Measurements from ENCODE around the gene KRT40. TPM values are rescaled to one million over a fixed set of nuclear protein-coding genes. Genes with fewer than 3 reads are reported as not detected.

The KRT40 gene
- total and polyA plus RNA-seq, 9 donors = not detected

- intact Hi-C loops (cut with DNase I) = no loop called here
- H3K4me1 ChIP-seq (ENCODE audit: insufficient read depth) = no peaks in the 10 kb centered on the region
- H3K36me3 ChIP-seq = no peaks in the 10 kb centered on the region
- no peak overlapping the region for H3K4me3 ChIP-seq
- TF ChIP-seq CTCF (IDR thresholded peaks at IDR 0.05) (no peak), POLR2A (IDR thresholded peaks at IDR 0.05) (no peak), EP300 (IDR thresholded peaks at IDR 0.05) (no peak)
- H3K27ac ChIP-seq = no peak overlapping the region
- H3K27me3 ChIP-seq = no peaks in the 10 kb centered on the region
- H3K9me3 ChIP-seq = no peaks in the 10 kb centered on the region
- whole genome bisulfite sequencing, 3 donors = 93 to 96% (median 95%) methylated on average over 3 of the region's 3 CpGs
- DNase-seq = no peak
These were observed 35.3 kb upstream of the KRT40 start for GRCh38 chr17:41019415-41019814.

GRCh38 chr17:41018541-41018940, 34.4 kb upstream of the KRT40 start:
- intact Hi-C loops (cut with DNase I) = no loop called here
- Histone ChIP-seq H3K9me3 (no peaks in the 10 kb centered on the region), H3K36me3 (no peaks in the 10 kb centered on the region), H3K4me3 (no peak overlapping the region), H3K27ac (no peak overlapping the region), H3K27me3 (no peaks in the 10 kb centered on the region), H3K4me1 (ENCODE audit: insufficient read depth) (no peaks in the 10 kb centered on the region)
- TF ChIP-seq CTCF (IDR thresholded peaks at IDR 0.05) (no peak), EP300 (IDR thresholded peaks at IDR 0.05) (no peak), POLR2A (IDR thresholded peaks at IDR 0.05) (no peak)
- DNase-seq = no peak
- 87 to 93% (median 90%) methylated on average over 3 of the region's 3 CpGs for WGBS, 3 donors

- H3K9me3 ChIP-seq = no peaks in the 10 kb centered on the region
These were observed 32.6 kb upstream of the KRT40 start for GRCh38 chr17:41016578-41017215.

GRCh38 chr17:41015454-41015853, 31.3 kb upstream of the KRT40 start:
- no peaks in the 10 kb centered on the region for H3K36me3 ChIP-seq
- no peaks in the 10 kb centered on the region for H3K27me3 ChIP-seq
- intact Hi-C loops (cut with DNase I) = no loop called here
- H3K4me3 ChIP-seq = no peak overlapping the region
- no peak for DNase-seq
- H3K4me1 ChIP-seq (ENCODE audit: insufficient read depth) = no peaks in the 10 kb centered on the region
- WGBS, 3 donors = 62 to 70% (median 70%) methylated on average over 7 of the region's 7 CpGs
- H3K27ac ChIP-seq = no peak overlapping the region
- no peak for TF ChIP-seq EP300 (IDR thresholded peaks at IDR 0.05)
- no peak for TF ChIP-seq CTCF (IDR thresholded peaks at IDR 0.05)
- no peak for TF ChIP-seq POLR2A (IDR thresholded peaks at IDR 0.05)
- no peaks in the 10 kb centered on the region for H3K9me3 ChIP-seq

More at GRCh38 chr17:41016578-41017215, 32.6 kb upstream of the KRT40 start:
- TF ChIP-seq CTCF (IDR thresholded peaks at IDR 0.05) (no peak), POLR2A (IDR thresholded peaks at IDR 0.05) (no peak), EP300 (IDR thresholded peaks at IDR 0.05) (no peak)
- H3K36me3 ChIP-seq = no peaks in the 10 kb centered on the region
- WGBS, 3 donors = 82 to 86% (median 84%) methylated on average over 13 of the region's 13 CpGs
- intact Hi-C loops (cut with DNase I) = no loop called here
- no peak for DNase-seq
- H3K4me3 ChIP-seq = no peak overlapping the region
- H3K4me1 ChIP-seq (ENCODE audit: insufficient read depth) = no peaks in the 10 kb centered on the region
- H3K27me3 ChIP-seq = no peaks in the 10 kb centered on the region
- H3K27ac ChIP-seq = no peak overlapping the region
